ENCODE measurements around the gene DOCK9. TPM values are rescaled to one million over a fixed set of nuclear protein-coding genes. Genes with fewer than 3 reads are reported as not detected.

The DOCK9 gene
- total and polyA plus RNA-seq, 2 donors (not counting 1 experiment from before 2014, with no cell fraction given): 18.5 to 28.0 TPM

- 33% methylated on average over 3 of the region's 5 CpGs for WGBS (ENCODE audit: insufficient coverage)
- no peaks in the 10 kb centered on the region for H3K79me2 ChIP-seq (ENCODE audit: control insufficient read depth, insufficient read depth, low read length)
- H4K20me1 ChIP-seq (ENCODE audit: control insufficient read depth, insufficient read depth, low read length, poor library complexity, severe bottlenecking): no peaks in the 10 kb centered on the region
- peak; percentile 79 for ATAC-seq (ENCODE audit: low read depth)
- H3K4me2 ChIP-seq (replicated peaks; ENCODE audit: low read depth, low read length, poor library complexity, severe bottlenecking): no peak overlapping the region
- H2AFZ ChIP-seq (ENCODE audit: insufficient read depth, low read depth, low read length, poor library complexity, severe bottlenecking): no peak overlapping the region
- H3K27ac Mint-ChIP-seq: no peak overlapping the region
- ChIA-PET CTCF (interaction anchor here (0.6 to 1.8 kb wide), 16 partner anchors 8 to 1772 kb away, joined by 3 to 7 read pairs (median 4); partner anchors contain the start of gene UBAC2), POLR2A (interaction anchor here (0.6 kb wide), 1 partner anchor 1407 kb away, joined by 3 read pairs; no protein-coding TSS in a partner anchor)
- no peaks in the 10 kb centered on the region for H3K27me3 Mint-ChIP-seq
- no peaks in the 10 kb centered on the region for H3K27me3 ChIP-seq (replicated peaks in 1 of 4; ENCODE audit: control extremely low read depth in 1 of 4, control insufficient read depth in 3 of 4, insufficient read depth in 4 of 4, low read length in 3 of 4)
- no peak overlapping the region for H3K4me3 ChIP-seq (ENCODE audit: control extremely low read depth in 1 of 5, extremely low read depth in 1 of 5, insufficient read depth in 1 of 5, low read depth in 2 of 5, low read length in 4 of 5)
- H3K9me3 ChIP-seq (ENCODE audit: control extremely low read depth in 1 of 3, control insufficient read depth in 2 of 3, insufficient read depth in 1 of 3, low read length in 2 of 3): no peaks in the 10 kb centered on the region
- DNase-seq: peak; percentile 68
- TF ChIP-seq EZH2 (IDR thresholded peaks at IDR 0.05; ENCODE audit: borderline replicate concordance, insufficient read depth, low read depth, low read length, poor library complexity, severe bottlenecking) (no peak), CTCF (IDR thresholded peaks at IDR 0.05) (peak; percentile 86)
- H3K9me3 Mint-ChIP-seq (ENCODE audit: insufficient read depth): no peaks in the 10 kb centered on the region
- no peak overlapping the region for H3K4me3 Mint-ChIP-seq
- H3K36me3 ChIP-seq (replicated peaks in 1 of 2; ENCODE audit: control extremely low read depth in 1 of 2, control insufficient read depth in 1 of 2, extremely low read depth in 1 of 2, insufficient read depth in 2 of 2, low read length in 1 of 2): peaks cover 0 to 4% of the 10 kb centered on the region in 2 experiments
- peaks cover 2% of the 10 kb centered on the region for H3K4me1 Mint-ChIP-seq
- H3K9ac ChIP-seq (ENCODE audit: low read length): no peak overlapping the region
- intact Hi-C loops (cut with micrococcal nuclease): loop anchor here (2.0 to 5.0 kb wide), 3 partner anchors 171 to 398 kb away; no protein-coding TSS in a partner anchor
- no peaks in the 10 kb centered on the region for H3K4me1 ChIP-seq (ENCODE audit: control insufficient read depth in 2 of 2, insufficient read depth in 2 of 2, low read length in 2 of 2)
- no peak overlapping the region for H3K27ac ChIP-seq (ENCODE audit: low read length in 2 of 2)
These were observed 134.9 kb downstream of the DOCK9 start for GRCh38 chr13:98842858-98843481.

DNA sequence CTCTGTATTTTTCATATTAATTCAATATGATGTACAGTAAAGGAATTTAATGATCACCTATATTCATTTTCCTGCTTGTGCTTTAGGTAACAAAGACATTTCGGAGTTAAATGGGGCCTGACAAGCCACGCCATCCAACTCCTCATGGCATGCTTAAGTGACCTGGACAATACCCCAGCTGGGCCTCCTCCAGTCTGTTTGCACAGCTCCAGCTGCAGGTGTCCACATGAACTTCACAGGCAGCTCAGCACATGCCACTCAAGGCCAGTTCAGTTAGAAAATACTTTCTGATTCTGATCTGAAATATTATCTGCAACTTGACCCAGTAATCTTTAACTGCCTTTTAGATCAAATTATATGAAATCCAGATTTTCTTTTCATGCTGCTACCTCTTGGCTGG is 135.8 kb downstream of the DOCK9 start:
- H4K20me1 ChIP-seq (ENCODE audit: control insufficient read depth, insufficient read depth, low read length, poor library complexity, severe bottlenecking): no peaks in the 10 kb centered on the region
- H2AFZ ChIP-seq (ENCODE audit: insufficient read depth, low read depth, low read length, poor library complexity, severe bottlenecking): no peak overlapping the region
- POLR2A ChIA-PET: no interaction called here
- 74% methylated on average over 2 of the region's 2 CpGs for WGBS (ENCODE audit: insufficient coverage)
- no peaks in the 10 kb centered on the region for H3K4me1 ChIP-seq (ENCODE audit: control insufficient read depth in 2 of 2, insufficient read depth in 2 of 2, low read length in 2 of 2)
- H3K4me1 Mint-ChIP-seq: peaks cover 2% of the 10 kb centered on the region
- intact Hi-C loops (cut with micrococcal nuclease): loop anchor here (2.0 to 5.0 kb wide), 3 partner anchors 170 to 397 kb away; no protein-coding TSS in a partner anchor
- DNase-seq: no peak
- no peaks in the 10 kb centered on the region for H3K79me2 ChIP-seq (ENCODE audit: control insufficient read depth, insufficient read depth, low read length)
- no peaks in the 10 kb centered on the region for H3K9me3 ChIP-seq (ENCODE audit: control extremely low read depth in 1 of 3, control insufficient read depth in 2 of 3, insufficient read depth in 1 of 3, low read length in 2 of 3)
- H3K4me3 Mint-ChIP-seq: no peak overlapping the region
- H3K27me3 Mint-ChIP-seq: no peaks in the 10 kb centered on the region
- TF ChIP-seq CTCF (IDR thresholded peaks at IDR 0.05) (no peak), EZH2 (IDR thresholded peaks at IDR 0.05; ENCODE audit: borderline replicate concordance, insufficient read depth, low read depth, low read length, poor library complexity, severe bottlenecking) (no peak)
- H3K4me3 ChIP-seq (ENCODE audit: control extremely low read depth in 1 of 5, extremely low read depth in 1 of 5, insufficient read depth in 1 of 5, low read depth in 2 of 5, low read length in 4 of 5): no peak overlapping the region
- peaks cover 0 to 4% of the 10 kb centered on the region in 2 experiments for H3K36me3 ChIP-seq (replicated peaks in 1 of 2; ENCODE audit: control extremely low read depth in 1 of 2, control insufficient read depth in 1 of 2, extremely low read depth in 1 of 2, insufficient read depth in 2 of 2, low read length in 1 of 2)
- no peak for ATAC-seq (ENCODE audit: low read depth)
- no peak overlapping the region for H3K9ac ChIP-seq (ENCODE audit: low read length)
- CTCF ChIA-PET: interaction anchor here (0.7 to 1.6 kb wide), 7 partner anchors 9 to 1816 kb away, joined by 3 to 5 read pairs (median 4); no protein-coding TSS in a partner anchor
- H3K27ac Mint-ChIP-seq: no peak overlapping the region
- H3K9me3 Mint-ChIP-seq (ENCODE audit: insufficient read depth): no peaks in the 10 kb centered on the region
- H3K4me2 ChIP-seq (replicated peaks; ENCODE audit: low read depth, low read length, poor library complexity, severe bottlenecking): no peak overlapping the region
- no peaks in the 10 kb centered on the region for H3K27me3 ChIP-seq (replicated peaks in 1 of 4; ENCODE audit: control extremely low read depth in 1 of 4, control insufficient read depth in 3 of 4, insufficient read depth in 4 of 4, low read length in 3 of 4)
- no peak overlapping the region for H3K27ac ChIP-seq (ENCODE audit: low read length in 2 of 2)
